GM18502 (cell line): ENCODE results near the gene PCDH1.

Source experiments
- ATAC-seq: cut with Tn5 transposase; IDR thresholded peaks from one replicate; pipeline ENCODE4 v1.9.1; 2021; ENCODE audit warnings: mild to moderate bottlenecking; ENCODE audit not compliant: unreplicated experiment, poor library complexity

PCDH1 gene

DNA sequence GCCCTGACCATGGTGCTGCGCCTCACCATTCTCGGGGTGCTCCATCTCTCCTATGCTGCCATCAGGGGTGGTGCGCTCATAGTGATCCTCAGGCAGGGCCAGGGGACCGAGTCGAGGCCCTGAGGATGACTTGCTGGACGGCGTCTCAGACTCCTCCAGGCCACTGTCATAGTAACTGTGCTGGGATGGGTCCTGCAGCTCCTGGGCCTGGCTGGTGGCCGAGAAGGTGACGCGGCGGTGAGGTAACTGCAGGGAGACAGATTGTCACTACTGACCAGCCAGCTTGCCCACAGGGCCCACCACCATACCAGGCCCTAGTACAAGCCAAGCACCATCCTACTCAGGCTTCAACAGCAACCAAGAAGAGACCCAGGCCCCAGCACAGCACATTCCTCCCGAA, 21.0 kb downstream of the PCDH1 start:
- ATAC-seq, result no peak

DNA sequence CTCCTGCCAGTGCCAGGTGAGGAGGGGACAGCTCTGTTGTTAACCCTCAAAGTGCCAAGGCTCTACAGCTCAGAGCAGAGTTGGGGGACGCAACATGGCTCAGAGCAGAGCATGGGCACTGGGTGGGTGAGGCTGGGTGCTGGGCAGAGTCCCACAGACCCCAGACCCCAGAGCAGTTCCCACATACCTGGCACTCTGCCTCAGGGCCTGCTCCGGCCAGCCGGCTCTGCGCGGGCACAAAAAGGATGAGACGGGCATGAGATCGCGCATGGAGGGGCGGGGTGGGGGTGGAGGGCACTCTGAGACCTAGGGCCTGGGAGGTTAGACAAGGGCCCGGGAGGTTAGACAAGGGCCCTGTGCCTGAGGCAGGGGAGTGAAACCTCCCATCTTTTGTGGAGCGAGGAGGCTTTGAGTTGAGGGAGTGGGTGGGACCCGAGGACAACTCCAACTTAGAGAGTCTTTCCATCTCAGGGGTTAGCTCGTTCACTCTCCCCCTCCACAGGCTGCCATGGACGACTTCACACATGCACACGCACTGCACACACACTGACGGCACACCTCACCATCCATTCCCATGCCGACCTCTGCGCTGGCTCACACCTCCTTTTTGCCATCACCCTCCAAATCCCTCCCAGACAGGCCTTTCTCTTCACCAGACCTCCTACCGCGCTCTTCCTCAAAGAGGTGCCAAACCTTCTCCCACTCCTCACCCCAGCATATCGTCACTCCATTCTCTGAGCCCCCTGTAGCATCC, 22.0 kb downstream of the PCDH1 start:
- ATAC-seq, result no peak

DNA sequence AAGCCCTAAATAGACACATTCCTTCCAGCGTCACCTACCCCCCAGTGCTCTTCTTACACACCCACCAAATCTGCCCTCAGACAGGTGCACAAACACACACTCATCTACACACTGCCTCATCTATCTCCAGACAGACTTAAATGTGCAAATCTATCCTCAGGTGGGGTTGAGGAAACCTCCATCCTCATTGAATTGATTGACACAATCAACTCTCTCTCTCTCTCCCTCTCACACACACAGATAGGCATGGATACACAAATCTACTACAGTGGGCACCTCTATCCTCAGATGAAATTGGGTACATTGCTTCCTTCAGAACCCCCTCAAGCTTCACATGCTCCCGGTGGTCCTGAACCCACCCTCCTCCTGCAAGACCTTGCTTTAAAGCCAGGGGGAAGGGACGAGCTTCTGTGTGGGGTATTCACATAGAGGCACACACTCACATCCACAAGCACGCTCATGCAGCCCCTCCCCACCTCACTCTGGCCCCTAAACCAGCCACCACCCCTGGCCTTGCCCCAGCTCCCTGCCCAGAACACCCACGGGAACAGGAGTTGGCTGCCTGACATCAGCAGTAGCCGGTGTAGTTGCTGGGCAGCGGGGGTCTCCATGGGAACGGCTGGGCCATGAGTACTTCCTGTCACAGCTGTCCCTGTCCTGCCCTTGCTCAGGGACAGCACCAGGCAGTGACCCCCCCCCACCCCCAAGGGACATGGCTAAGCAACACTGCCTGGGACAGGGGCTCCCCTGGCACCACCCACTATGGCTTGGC, 22.8 kb downstream of the PCDH1 start:
- ATAC-seq, result no peak

DNA sequence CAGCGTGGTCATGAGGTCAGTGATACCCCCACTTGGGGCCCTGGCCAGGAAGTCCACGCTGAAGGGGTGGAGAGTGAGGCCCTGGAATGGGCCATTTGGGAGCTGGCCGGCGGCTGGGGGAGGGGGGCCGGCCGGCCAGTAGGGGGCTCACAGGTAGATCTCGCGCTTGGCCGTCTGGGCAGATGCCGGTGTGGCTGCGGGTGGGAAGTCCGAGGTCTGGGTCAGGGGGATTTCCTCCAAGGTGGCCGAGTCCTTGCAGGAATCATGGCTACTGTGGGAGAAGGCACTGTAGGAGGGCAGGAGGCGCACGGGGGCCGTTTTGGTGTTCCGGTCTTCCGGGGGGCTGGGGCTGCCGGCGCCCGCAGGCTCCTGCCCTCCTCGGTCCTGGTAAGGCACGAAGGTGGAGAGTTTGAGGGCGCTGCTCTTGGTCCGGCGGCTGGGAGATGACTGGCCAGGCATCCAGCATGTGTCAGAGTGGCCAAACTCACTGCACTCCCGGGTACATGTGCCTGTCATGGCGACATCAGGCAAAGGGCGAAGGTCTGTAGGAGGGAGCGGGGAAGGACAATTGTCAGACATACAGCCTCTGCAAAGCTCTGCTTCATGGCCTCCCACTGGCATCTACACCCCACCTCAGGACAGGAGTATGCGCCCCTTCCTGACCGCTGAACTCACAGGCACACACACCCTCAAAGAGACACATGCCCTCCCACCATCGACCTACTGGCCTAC, 24.1 kb downstream of the PCDH1 start:
- ATAC-seq, result no peak

DNA sequence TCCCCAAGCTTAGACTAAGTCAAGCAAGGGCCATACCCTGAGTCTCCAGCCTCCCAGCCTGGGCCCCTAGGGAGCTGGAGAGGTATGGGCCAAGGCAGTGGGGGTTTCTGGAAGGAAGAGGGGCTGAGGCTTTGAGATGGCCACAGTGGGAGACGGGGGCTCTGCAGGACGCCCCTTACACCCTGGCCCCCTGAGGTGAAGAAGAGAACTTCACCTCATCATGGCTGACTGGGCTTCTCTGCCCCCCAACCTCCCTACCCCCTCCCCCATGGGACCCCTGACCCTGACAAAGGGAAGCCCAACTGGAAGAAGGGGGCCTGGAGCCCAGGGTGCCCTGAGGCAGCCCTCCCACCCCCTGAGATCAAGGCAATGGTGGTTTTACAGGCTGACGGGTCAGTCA, 25.8 kb downstream of the PCDH1 start:
- no peak for ATAC-seq

DNA sequence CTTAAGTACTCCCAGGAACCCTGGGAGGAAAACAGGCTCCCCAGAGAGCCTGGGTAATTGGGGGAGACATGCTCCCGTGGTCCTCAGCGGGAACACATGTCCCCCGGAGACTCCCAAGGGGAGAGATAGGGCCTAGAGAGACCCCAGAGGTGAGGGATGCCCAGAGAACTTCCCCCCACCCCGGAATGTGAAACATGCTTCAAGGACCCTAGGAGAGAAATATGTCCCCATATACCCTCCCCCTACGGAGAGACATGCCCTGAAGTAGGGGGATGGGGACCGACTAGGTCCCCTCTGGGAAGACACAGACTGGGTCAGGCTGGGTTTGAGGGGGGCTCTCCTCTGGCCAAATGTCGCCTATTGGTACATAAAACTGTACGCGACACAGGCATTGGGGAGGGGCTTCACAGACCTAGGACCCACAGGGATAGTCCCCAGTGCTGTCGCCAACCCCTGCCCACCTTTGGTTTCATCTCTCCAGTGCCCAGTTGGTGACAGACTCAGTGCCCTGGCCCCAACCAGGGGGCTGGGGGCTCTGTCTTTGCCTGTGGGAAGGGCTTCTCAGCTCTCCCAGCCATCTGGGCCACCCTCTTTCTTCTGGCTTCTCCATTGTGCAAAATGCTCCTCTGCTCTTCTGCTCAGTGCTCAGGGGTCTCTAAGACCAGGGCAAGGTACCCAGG, 26.9 kb downstream of the PCDH1 start:
- no peak for ATAC-seq

DNA sequence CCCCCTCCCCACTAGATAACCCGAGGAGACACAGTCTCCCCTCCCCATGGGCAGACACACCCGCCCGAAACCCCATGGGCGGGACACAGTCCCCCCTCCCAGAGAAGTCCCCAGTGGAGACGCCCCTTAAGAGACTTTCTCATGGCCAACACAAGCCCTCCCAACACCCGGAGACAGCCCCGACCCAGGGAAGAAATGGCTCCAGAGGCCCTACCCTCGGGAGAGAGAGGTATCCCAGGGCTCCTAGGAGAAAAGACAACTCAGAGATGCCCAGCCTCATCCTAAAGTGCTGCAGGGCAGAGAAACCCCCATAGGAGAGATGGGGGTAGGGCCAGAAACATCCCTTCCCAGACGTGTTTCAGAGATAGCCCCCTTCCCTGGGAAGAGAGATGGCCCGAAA, 27.4 kb downstream of the PCDH1 start:
- no peak for ATAC-seq

DNA sequence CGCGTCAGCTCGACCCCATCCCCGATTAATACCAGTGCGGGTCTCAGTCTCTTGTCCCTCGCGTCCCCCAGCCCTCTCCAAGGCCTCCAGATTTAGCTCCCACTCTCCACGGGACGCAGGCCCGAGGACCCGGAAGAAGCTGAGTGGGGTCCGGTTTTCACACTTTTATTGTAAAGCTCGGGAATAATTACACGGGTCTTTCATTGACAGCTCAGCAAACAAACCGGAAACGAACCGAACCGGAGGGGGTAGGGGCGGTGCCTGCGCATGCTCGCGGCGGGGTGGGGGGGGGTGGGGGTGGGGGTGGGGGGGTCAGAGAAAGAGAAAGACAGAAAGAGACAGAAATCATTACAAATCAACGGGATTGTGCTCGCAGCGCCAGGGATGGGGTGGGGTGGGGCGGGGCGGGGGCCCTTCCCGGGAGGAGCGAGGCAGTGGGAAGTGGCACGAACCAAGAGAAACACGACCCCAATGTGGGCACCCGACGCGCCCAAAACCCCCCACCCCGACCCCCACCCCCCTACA, 27.9 kb downstream of the PCDH1 start:
- peak; percentile 15 for ATAC-seq

DNA sequence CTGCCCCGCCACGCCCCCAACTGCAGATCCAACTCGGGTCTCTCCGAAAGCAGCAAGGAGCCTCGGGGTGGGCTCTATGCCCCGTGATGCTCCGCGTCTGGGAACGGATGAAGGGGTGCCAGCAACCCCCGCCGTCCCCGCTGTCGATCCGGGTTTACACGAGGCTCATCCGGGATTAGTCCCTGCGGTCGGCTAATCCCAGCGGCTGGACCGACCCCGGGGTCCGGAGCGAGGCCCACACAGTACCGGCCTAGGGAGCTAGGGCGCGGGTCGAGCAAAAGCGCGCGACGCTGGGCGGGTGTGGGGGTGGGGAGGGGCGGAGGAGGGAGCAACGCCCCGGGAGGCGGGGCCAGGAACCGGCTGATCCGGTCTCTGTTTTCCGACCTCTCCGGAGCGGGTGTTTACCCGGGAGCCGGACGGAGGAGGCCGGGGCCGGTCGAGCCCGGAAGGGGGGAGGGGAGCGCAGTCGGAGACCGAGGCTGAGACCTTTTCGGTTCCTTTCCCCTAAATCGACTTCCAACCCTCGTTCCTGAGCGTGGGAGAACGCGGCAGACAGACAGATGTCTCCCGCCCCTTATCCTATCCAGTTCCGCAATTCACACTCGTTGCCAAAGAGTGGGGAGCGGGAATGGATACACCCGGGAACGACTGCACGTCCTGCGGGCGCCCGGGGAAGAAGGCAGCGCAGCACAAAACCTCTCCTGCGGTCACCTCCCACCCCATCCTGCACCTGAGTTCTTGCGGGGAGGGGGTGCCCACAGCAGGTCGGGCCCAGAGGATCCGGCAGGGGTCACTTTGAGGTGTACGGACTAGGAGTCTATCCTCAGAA, 28.6 kb downstream of the PCDH1 start:
- peak; percentile 79 for ATAC-seq

DNA sequence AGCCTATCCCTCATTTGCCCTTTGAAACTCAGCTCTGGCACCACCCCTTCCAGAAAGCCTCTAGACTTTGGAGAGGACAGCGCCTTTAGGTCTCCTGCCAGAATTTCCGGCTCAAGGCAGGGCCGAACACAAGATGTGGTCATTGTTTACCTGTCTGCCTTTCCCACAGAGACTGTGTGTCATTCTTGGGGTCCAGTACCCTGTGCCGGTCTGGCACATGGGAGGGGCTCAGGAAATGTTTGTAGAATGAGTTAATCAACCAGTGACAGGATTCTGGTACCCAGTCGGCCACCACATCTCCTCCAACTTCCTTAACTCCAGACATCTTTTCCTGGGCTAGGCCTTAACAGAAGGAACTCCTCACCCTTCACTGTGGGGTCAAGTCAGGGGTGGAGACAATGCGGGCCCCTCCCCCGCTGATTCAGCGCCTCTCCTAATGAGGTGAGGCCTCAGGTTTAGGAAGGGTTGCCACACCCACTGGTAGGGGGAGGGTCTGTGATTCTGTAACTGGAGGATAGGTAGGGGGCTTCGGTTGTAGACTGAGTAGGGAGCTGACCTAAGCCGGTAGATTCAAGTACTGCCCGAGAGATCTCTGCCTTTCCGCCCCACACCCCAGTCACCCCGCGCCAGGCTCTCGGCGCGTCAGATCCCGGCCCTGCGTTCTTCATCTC, 29.3 kb downstream of the PCDH1 start:
- peak; percentile 25 for ATAC-seq

DNA sequence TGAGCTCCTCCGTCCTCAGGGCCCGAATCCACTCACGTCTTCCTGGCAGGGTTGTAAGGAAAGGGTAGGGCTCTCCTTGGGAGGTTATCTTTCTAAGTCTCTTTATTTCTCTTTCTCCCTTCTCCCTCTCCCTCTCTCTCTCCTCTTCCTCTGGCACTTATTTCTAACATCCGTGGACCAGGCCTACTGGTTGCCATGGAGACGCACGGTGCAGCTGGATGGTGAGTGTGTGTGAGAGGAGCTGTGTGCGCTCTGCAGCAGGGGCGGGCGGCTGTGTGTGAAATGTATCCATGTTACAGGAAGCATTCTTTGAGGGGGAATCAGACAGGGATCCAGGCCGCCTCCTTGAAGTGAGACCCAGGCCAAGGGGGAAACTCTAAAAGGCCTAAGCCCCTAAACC, 32.2 kb downstream of the PCDH1 start:
- no peak for ATAC-seq

DNA sequence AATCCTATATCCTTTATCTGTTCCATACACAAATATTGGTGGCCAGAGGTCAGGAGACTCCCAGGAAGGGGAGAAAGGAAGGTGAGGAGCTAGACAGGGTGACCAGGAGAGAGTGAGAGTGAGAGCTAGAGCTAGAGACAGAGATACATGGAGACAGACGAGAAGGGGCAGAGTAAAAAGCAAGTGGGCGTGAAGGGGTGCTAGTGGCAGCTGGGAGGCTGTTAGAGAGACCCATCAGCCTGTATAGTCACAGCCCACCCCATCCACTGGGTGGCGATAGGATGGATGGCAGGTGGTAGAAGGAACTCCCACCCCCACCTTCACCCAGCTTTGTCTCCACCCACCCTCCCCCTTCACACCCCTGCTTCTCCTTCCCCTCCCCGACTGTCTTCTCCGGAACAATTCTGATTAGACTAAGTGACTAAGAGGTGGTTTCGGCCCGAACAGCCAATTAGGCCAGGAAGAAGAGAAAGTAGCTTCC, 32.8 kb downstream of the PCDH1 start:
- no peak for ATAC-seq

DNA sequence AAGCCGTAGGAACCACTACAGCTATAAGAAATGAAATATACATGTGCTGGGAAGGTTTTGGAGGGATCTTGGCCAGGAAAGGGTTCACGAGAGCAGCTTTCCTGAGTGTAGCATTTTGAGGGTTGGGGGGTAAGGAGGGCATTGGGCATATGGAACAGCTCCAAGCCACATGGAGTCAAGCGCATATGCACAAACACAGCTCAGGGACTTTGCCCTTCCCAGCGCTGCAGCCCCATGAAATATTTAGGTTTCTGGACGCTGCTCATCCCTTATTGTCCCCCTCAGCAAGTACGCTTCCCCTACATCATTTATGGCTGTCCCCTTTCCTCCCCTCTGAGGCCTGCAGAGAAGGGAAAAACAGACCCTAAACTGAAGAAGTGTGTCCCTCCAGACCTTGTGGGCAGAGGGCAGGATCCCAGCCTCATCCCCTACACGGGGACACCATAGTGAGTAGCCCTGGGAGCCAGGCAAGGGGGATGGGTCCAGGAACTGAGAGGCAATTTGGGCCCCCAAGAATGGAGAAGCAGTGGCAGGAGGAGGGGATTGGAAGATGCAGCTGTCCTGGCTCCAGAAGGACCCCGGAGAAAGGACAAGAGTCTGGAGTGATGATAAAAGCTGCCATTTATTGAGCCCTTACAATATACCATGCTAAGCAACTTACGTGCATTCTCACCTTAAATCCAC, 33.7 kb downstream of the PCDH1 start:
- ATAC-seq, result no peak

DNA sequence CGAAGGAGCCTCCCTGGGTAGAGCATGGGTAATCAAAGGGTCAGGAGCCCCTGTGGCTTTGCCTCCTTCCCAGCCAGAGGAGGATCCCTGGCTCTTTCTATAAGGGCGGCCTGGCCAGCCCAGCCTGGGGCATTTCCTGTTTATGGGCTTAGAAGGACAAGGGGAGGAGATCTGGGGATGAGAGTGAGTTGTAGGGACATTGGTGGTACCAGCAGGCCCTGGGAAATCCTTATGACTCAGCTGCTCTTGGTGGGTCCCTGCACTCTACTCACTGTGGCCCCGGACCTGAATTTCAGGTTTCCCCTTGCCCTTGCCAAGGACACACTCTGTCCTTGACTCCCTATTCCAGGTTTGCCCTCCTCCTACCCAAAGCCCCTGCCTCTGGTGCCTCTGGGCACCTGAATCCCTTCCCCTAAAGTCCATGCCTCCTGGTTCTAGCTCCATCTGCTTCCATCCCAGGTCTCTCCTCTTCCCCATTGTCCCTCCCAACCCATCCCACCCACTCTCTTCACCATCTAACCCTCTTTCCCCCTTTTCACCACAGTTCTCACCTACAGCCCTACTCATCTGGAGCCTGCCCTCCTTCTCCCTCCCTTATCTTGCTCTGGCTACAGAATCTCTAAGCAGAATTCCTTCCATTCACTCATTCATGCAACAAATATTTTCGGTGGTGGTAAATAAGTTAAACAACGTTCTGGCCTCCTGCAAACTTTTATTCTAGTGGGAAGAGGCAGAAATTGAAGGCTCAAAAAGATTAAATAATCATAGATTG, 34.9 kb downstream of the PCDH1 start:
- no peak for ATAC-seq

DNA sequence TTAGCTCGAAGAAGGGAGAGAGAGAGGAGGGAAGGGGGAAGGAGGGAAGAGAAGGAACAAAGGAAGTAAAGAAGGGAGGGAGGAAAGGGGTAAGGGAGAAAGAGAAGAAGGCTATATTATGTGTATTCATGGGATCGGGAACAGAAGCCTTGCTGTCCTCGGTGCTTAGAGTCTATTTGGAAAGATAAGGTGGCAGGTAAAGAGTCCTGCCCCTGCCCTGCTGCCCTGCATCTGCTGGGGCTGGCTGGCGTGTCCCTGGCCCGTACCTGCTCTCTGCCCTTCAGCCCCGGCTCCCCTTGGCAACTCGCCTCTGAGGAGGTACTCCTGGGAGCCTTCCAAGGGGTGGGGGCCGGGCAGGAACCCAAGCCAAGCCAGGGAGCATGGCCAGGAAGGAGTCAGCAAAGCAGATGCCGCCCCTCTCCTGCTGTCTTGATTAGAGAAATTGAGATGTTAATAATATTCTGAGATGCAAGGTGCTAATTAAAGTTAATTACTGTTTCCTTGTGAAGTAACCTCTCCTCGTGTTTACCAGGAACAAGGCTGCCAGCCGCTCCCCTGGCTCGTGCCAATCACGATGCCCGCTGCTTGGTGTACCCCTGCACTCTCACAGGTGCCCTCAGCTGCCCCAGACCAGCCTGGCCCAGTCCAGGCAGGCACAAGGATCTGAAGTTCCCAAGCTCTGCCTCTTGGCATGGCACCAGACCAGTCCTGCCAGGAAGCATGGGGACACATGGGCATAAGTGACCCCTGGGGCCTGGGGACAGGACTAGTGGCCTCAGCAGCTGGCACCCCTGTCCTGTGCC, 36.6 kb downstream of the PCDH1 start:
- ATAC-seq, result no peak

DNA sequence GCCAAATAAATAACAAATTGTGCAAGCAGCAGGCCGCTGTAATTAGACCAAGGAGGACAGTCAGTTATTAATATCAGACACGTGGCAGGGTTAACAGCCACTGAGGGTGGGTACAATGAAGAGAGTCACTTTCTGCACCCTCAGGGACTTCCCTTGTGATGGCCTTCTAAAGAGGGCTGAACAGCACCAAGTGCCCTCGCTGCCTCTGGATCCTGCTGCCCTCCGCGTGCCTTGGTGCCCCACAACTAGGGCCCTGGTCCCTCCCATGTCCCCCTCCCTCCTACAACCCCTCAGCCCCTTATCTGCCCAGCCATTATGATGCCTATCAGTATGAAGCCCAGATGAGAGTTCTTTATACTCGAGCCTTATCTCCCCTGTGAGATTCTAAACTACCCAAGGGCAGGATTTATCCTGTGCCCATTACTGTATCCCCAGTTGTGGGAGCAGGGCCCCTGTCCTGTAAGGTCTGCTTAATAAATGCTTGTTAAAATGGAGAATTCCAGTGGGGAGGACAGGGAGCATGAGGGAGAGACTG, 37.3 kb downstream of the PCDH1 start:
- no peak for ATAC-seq
